IPS-15b (cell line): ENCODE measurements around the gene TRIM74.
"Not testable (repeated sequence)": the region's sequence is repeated elsewhere in the genome, so short reads cannot be mapped to it uniquely, and the experiment has no call there.

Source experiments
- H3K27me3 ChIP-seq: one replicate; pipeline ENCODE4 v1.6.1; 2013; ENCODE audit warnings: low read length; ENCODE audit not compliant: control insufficient read depth, insufficient read depth
- H3K36me3 ChIP-seq: one replicate; pipeline ENCODE4 v1.6.1; 2013; ENCODE audit warnings: low read length; ENCODE audit not compliant: control insufficient read depth, insufficient read depth
- H3K4me1 ChIP-seq: one replicate; pipeline ENCODE4 v1.6.1; 2013; ENCODE audit warnings: mild to moderate bottlenecking, low read length; ENCODE audit not compliant: control insufficient read depth, insufficient read depth
- H3K4me3 ChIP-seq: one replicate; pipeline ENCODE4 v1.5.1; 2013; ENCODE audit warnings: low read depth, low read length
- H3K9ac ChIP-seq: one replicate; pipeline ENCODE4 v1.6.1; 2013; ENCODE audit warnings: low read depth, mild to moderate bottlenecking, low read length
- H3K9me3 ChIP-seq: one replicate; pipeline ENCODE4 v1.6.1; 2013; ENCODE audit warnings: mild to moderate bottlenecking, low read length; ENCODE audit not compliant: control insufficient read depth, insufficient read depth

Gene TRIM74

DNA sequence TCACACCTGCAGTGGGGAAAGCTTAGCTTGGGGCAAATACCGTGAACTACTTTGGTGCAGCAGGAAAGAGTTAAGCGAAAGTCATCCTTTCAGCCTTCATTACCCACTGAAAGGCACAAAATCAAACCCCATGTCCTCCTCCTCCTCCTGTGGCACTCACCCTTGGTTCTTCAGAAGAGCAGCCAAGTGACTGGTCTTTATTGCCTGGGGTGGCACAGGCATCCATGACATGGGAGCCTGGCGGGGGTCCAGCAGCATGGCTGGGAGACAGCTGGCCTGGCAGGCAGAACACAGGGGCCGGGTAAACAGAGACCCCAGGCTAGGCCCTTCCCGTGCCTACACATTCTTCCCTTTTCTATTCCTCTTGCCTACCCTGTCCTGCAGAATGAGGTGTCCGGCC lies 19.6 kb downstream of the TRIM74 start:
- H3K4me3 ChIP-seq, H3K4me1 ChIP-seq, H3K36me3 ChIP-seq, H3K9me3 ChIP-seq, H3K27me3 ChIP-seq, H3K9ac ChIP-seq: not testable (repeated sequence)

DNA sequence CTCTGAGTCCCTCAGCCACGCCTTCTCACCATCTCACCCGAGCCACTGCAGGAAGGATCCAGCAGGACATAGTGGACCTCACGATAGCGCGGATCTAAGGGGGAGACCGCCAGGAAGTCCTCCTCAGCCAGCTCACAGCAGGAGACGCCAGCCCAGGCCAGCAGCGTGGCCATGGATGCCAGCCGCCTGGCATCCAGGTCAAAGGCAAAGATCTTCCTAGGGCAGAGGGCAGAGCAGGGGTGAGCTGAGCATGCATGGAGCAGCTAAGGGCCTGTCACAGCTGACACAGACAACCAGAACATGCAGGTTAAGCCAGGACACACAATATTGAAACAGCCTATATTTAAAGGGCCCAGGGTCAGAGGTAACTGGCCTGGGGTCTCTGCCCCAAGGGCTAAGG lies 20.0 kb downstream of the TRIM74 start:
- H3K36me3 ChIP-seq, H3K4me1 ChIP-seq, H3K27me3 ChIP-seq, H3K9me3 ChIP-seq, H3K4me3 ChIP-seq, H3K9ac ChIP-seq: not testable (repeated sequence)

- not testable (repeated sequence) for H3K9ac ChIP-seq, H3K27me3 ChIP-seq, H3K36me3 ChIP-seq, H3K4me1 ChIP-seq, H3K9me3 ChIP-seq, H3K4me3 ChIP-seq
Measured at GRCh38 chr7:72948714-72949113, 20.6 kb downstream of the TRIM74 start.

DNA sequence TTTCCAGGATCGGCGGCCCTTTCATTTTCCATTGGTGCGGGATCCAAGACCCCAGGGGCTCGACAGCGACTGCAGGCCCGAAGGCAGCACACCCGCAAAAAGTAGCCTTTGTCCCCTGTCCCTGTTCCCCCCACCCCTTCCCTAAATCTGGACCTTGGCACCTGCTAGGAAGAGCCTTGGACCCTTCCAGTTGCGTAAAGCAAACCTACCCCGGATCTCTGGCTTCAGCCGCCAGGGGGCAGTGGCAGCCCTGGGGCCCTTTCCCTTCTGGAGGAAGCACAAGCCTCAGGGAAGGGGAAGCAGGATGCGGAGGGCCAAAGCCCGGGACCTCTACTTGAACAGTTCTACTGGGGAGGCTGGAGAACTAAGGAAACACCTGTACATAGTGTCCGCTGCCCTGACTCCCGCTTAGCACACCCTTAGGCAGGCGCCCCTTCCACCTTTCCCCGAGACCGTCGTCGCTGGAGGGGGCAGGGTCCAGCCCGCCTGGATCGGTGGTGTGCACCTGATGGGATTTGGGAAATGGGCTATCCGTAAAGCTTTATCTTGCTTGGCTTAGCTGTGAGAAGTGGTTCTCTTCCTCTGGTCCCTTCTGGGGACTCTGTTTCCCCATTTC lies 23.0 kb downstream of the TRIM74 start:
- not testable (repeated sequence) for H3K36me3 ChIP-seq, H3K9me3 ChIP-seq, H3K27me3 ChIP-seq, H3K9ac ChIP-seq, H3K4me1 ChIP-seq, H3K4me3 ChIP-seq

GRCh38 chr7:72945597-72945996 lies 23.7 kb downstream of the TRIM74 start:
- H3K27me3 ChIP-seq, H3K9me3 ChIP-seq, H3K4me1 ChIP-seq, H3K9ac ChIP-seq, H3K36me3 ChIP-seq, H3K4me3 ChIP-seq: not testable (repeated sequence)

DNA sequence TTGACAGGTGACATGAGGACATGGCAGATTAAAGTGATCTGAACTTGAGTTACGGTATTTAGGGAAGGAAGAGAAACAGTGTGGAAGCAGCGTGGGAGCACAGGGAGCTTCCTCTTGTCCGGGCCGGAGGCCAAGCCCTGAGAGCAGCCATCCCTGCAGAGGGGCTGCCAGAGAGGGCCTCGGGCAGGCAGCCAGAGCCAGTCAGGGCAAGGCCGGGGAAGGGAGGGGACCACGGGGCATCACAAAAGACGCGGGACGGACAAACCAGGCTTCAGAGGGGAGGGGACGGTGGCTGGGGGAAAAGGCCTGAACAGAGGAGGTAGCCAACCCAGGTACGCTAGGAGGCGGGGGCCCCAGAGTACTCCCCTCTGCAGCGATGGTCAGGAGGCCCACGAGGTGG lies 24.3 kb downstream of the TRIM74 start:
- not testable (repeated sequence) for H3K4me1 ChIP-seq, H3K9ac ChIP-seq, H3K9me3 ChIP-seq, H3K27me3 ChIP-seq, H3K4me3 ChIP-seq, H3K36me3 ChIP-seq

DNA sequence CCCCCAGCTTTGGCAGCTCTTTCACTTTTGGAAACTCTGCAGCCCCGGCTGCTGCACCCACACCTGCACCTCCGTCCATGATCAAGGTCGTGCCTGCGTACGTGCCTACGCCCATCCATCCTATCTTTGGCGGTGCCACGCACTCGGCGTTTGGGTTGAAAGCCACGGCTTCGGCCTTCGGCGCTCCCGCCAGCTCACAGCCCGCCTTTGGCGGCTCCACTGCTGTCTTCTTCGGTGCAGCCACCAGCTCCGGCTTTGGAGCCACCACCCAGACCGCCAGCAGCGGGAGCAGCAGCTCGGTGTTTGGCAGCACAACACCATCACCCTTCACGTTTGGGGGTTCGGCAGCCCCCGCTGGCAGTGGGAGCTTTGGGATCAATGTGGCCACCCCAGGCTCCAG lies 26.3 kb downstream of the TRIM74 start:
- H3K4me3 ChIP-seq, H3K9ac ChIP-seq, H3K27me3 ChIP-seq, H3K36me3 ChIP-seq, H3K9me3 ChIP-seq, H3K4me1 ChIP-seq: not testable (repeated sequence)

- not testable (repeated sequence) for H3K27me3 ChIP-seq, H3K36me3 ChIP-seq, H3K9ac ChIP-seq, H3K4me1 ChIP-seq, H3K9me3 ChIP-seq, H3K4me3 ChIP-seq
Measured at GRCh38 chr7:72942022-72942705, 27.1 kb downstream of the TRIM74 start.

GRCh38 chr7:72928216-72928615 lies 41.0 kb downstream of the TRIM74 start:
- H3K27me3 ChIP-seq, H3K4me1 ChIP-seq, H3K9ac ChIP-seq, H3K9me3 ChIP-seq, H3K4me3 ChIP-seq: not testable (repeated sequence)
- H3K36me3 ChIP-seq, result peaks cover 18% of the 10 kb centered on the region

DNA sequence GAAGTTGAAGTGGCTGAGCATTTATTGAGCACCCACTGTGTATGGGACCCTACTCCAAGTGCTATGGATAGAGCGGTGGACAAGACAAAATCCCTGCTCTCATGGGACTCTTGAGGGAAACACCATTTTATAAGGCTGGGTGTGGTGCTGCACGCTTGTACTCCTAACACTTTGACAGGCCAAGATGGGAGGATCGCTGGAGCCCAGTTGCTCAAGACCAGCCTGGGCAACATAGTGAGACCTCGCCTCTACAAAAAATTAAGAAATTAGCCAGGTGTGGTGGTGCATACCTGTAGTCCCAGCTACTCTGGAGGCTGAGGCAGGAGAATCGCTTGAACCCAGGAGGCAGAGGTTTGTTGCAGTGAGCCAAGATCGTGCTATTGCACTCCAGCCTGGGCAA lies 41.5 kb downstream of the TRIM74 start:
- peaks cover 18% of the 10 kb centered on the region for H3K36me3 ChIP-seq
- H3K9me3 ChIP-seq, H3K9ac ChIP-seq, H3K27me3 ChIP-seq, H3K4me1 ChIP-seq, H3K4me3 ChIP-seq: not testable (repeated sequence)

- peaks cover 18% of the 10 kb centered on the region for H3K36me3 ChIP-seq
- H3K27me3 ChIP-seq, result no peaks in the 10 kb centered on the region
- H3K9ac ChIP-seq, result peak overlapping the region; percentile 79
- no peaks in the 10 kb centered on the region for H3K9me3 ChIP-seq
- H3K4me3 ChIP-seq, result peak overlapping the region; percentile 98
- H3K4me1 ChIP-seq, result peaks cover 4% of the 10 kb centered on the region
Measured at GRCh38 chr7:72925546-72926120, 43.6 kb downstream of the TRIM74 start.

GRCh38 chr7:72924733-72925545 lies 44.3 kb downstream of the TRIM74 start, which contains the start of gene POM121:
POM121 (plus strand) TSS chr7:72925095; CDS start chr7:72925122, 27 bp downstream.
- no peaks in the 10 kb centered on the region for H3K27me3 ChIP-seq
- peaks cover 17% of the 10 kb centered on the region for H3K36me3 ChIP-seq
- H3K9ac ChIP-seq, result peak within 1 kb of the TSS; percentile 98
- peak within 1 kb of the TSS; percentile 98 for H3K4me3 ChIP-seq
- H3K4me1 ChIP-seq, result peaks cover 4% of the 10 kb centered on the region
- no peaks in the 10 kb centered on the region for H3K9me3 ChIP-seq
